Upper lobe of left lung (tissue), 6 donors: ENCODE data around the gene ZBTB16. TPM values are rescaled to one million over a fixed set of nuclear protein-coding genes. Genes with fewer than 3 reads are reported as not detected.

ENCODE experiments used
- ATAC-seq, 2 donors: fragments of 200-7000 bp; cut with Tn5 transposase; one replicate each; pipeline ENCODE4 v1.9.1; 2022; ENCODE audit warnings: mild to moderate bottlenecking in 2 of 2, moderate library complexity in 2 of 2; ENCODE audit not compliant: low FRiP score in 2 of 2
- DNase-seq, 2 donors: peaks; one replicate each; pipeline ENCODE4 v3.0.0-alpha.2; 2019 to 2020
- H3K27ac ChIP-seq, 4 donors: fragments of 200-600 bp; sonication (generic); one replicate each; pipeline ENCODE4 v1.5.1; 2016 to 2019
- H3K27me3 ChIP-seq, 4 donors: fragments of 200-600 bp; sonication (generic); one replicate each; pipeline ENCODE4 v1.5.1; 2017 to 2019
- H3K36me3 ChIP-seq, 4 donors: fragments of 200-600 bp; sonication (generic); one replicate each; pipeline ENCODE4 v1.5.1; 2016 to 2019
- H3K4me1 ChIP-seq, 4 donors: fragments of 200-600 bp; sonication (generic); one replicate each; pipeline ENCODE4 v1.5.1; 2018 to 2019
- H3K4me3 ChIP-seq, 4 donors: fragments of 200-600 bp; sonication (generic); one replicate each; pipeline ENCODE4 v1.5.1; 2017 to 2019; ENCODE audit warnings: mild to moderate bottlenecking in 2 of 4, moderate library complexity in 1 of 4
- H3K9me3 ChIP-seq, 4 donors: fragments of 200-600 bp; sonication (generic); one replicate each; pipeline ENCODE4 v1.5.1; 2018 to 2019
- EP300 ChIP-seq, 4 donors: sonication (generic); formaldehyde crosslinking; IDR thresholded peaks; one replicate each; pipeline ENCODE4 v1.5.1; 2017; ENCODE audit warnings: antibody characterized with exemption in 4 of 4, control low read depth in 2 of 4
- POLR2A ChIP-seq, 4 donors: fragments of 450-650 bp; IDR thresholded peaks; one replicate each; pipeline ENCODE4 v1.5.1; 2016 to 2017; ENCODE audit warnings: antibody characterized with exemption in 4 of 4, mild to moderate bottlenecking in 2 of 4
- POLR2AphosphoS5 ChIP-seq, 2 donors: sonication (generic); formaldehyde crosslinking; IDR thresholded peaks; one replicate each; pipeline ENCODE4 v1.5.1; 2017; ENCODE audit warnings: antibody characterized with exemption in 2 of 2
- WGBS, 2 donors: methylation state at CpG; one replicate each; pipeline ENCODE4 v1.1.5; 2017 to 2018; 5-methylcytosine and 5-hydroxymethylcytosine counted together
- total RNA-seq, 6 donors: library from RNA; depleted of rRNA in 4 of 6; stranded (reverse); fragments of >200 nt in 4 of 6; gene quantifications; one replicate each; pipeline versions ENCODE4 v1.1.0 to v1.2.1, GENCODE V29; 2016 to 2021
- TF ChIP-seq, protein P1 (sequence below), 6 experiments: fragments of 450-650 bp in 4 of 6; fragments of 200-600 bp in 2 of 6; sonication (generic) in 2 of 6; IDR thresholded peaks; one replicate each; pipeline ENCODE4 v1.5.1; 2016 to 2019; ENCODE audit warnings: antibody characterized with exemption in 6 of 6
- donor health status: DM: no; HTN: no; CAD: no; lungs with moderate emphysema.
- donor health status: DM: no; HTN: yes; CAD: no; lungs with severe emphysema.

Gene ZBTB16
- total RNA-seq, 6 donors from 2014 or later: 110 to 584 (median 179) TPM

DNA sequence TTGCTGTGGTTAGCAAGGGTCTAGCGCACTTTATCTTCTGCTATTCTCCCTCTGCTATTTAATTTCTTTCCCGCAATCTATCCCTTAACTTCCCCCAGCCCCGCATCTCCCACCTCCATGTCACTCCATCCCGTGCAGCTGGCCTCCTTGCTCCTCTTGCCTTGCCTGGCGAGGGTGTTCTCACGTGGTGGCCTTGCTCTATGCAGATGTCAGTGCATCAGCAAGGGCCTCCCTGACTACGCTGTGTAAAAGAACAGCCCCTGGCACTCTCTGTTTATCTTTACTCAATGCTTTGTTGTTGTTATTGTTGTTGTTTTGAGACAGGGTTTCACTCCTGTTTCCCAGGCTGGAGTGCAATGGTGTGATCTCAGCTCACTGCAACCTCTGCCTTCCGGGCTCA, 122.2 kb downstream of the ZBTB16 start:
- DNase-seq: no peak
- H3K4me3 ChIP-seq: no peak overlapping the region
- WGBS, 2 donors: 89 to 93% methylated on average over 8 of the region's 8 CpGs
- peak overlapping the region; percentile 91 to 99 (median 96) for H3K27ac ChIP-seq
- peaks cover 72 to 94% (median 80%) of the 10 kb centered on the region in 4 donors for H3K4me1 ChIP-seq
- no peaks in the 10 kb centered on the region for H3K27me3 ChIP-seq
- H3K9me3 ChIP-seq: no peaks in the 10 kb centered on the region
- no peak for TF ChIP-seq POLR2AphosphoS5 (IDR thresholded peaks at IDR 0.05)
- no peak for TF ChIP-seq POLR2A (IDR thresholded peaks at IDR 0.05)
- TF ChIP-seq, protein P1, sequence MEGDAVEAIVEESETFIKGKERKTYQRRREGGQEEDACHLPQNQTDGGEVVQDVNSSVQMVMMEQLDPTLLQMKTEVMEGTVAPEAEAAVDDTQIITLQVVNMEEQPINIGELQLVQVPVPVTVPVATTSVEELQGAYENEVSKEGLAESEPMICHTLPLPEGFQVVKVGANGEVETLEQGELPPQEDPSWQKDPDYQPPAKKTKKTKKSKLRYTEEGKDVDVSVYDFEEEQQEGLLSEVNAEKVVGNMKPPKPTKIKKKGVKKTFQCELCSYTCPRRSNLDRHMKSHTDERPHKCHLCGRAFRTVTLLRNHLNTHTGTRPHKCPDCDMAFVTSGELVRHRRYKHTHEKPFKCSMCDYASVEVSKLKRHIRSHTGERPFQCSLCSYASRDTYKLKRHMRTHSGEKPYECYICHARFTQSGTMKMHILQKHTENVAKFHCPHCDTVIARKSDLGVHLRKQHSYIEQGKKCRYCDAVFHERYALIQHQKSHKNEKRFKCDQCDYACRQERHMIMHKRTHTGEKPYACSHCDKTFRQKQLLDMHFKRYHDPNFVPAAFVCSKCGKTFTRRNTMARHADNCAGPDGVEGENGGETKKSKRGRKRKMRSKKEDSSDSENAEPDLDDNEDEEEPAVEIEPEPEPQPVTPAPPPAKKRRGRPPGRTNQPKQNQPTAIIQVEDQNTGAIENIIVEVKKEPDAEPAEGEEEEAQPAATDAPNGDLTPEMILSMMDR (IDR thresholded peaks at IDR 0.05): no peak
- no peak for TF ChIP-seq EP300 (IDR thresholded peaks at IDR 0.05)
- no peak for ATAC-seq
- peaks cover 2 to 36% (median 8%) of the 10 kb centered on the region in 4 donors for H3K36me3 ChIP-seq

DNA sequence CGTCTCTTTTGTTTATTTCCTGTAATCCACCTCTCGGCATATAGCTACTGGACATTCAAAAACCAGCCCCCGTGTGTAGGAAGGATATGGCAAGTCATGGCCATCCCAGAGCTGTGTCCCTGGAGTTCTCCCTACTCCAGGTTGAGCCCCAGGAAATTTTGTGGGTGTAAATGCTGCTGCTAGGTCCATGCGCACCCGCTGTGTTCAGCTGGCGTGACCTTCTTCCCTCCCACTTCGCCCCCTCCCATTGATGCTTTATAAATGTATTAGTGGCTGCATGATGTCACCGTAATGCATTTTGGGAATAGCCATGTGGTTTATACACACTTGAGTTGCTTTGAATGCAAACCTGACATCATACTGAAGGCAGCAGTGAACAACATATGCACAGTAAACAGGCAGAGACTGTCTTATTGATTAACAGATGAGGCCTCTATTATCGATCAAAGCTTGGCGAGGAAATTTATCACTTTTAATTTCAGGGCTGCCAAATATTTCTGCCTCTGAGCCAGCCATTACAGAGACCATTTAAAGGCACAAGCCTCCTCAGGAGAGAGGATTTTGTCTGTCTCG, 123.0 kb downstream of the ZBTB16 start:
- Histone ChIP-seq H3K9me3 (no peaks in the 10 kb centered on the region), H3K4me1 (peaks cover 64 to 94% (median 76%) of the 10 kb centered on the region in 4 donors), H3K27ac (peak overlapping the region; percentile 91 to 99 (median 96)), H3K36me3 (peaks cover 7 to 44% (median 15%) of the 10 kb centered on the region in 4 donors), H3K4me3 (no peak overlapping the region), H3K27me3 (no peaks in the 10 kb centered on the region)
- TF ChIP-seq EP300 (IDR thresholded peaks at IDR 0.05): no peak
- TF ChIP-seq POLR2A (IDR thresholded peaks at IDR 0.05): no peak
- TF ChIP-seq POLR2AphosphoS5 (IDR thresholded peaks at IDR 0.05): no peak
- TF ChIP-seq, protein P1 (IDR thresholded peaks at IDR 0.05): no peak
- no peak for DNase-seq
- 84 to 91% methylated on average over 11 of the region's 11 CpGs for WGBS, 2 donors
- ATAC-seq: no peak

GRCh38 chr11:114183044-114183511, 123.6 kb downstream of the ZBTB16 start:
- ATAC-seq (no peak), DNase-seq (peak; percentile 8 to 65)
- H3K9me3 ChIP-seq: no peaks in the 10 kb centered on the region
- peaks cover 8 to 49% (median 20%) of the 10 kb centered on the region in 4 donors for H3K36me3 ChIP-seq
- H3K4me1 ChIP-seq: peaks cover 58 to 90% (median 71%) of the 10 kb centered on the region in 4 donors
- H3K27ac ChIP-seq: peak overlapping the region; percentile 41 to 99 (median 96)
- no peak overlapping the region for H3K4me3 ChIP-seq
- 51 to 66% methylated on average over 14 to 15 of the region's 15 CpGs for WGBS, 2 donors
- no peaks in the 10 kb centered on the region for H3K27me3 ChIP-seq
- TF ChIP-seq POLR2A (IDR thresholded peaks at IDR 0.05) (peak in 1 of 4 donors; percentile 35), POLR2AphosphoS5 (IDR thresholded peaks at IDR 0.05) (peak in 1 of 2 donors; percentile 59), EP300 (IDR thresholded peaks at IDR 0.05) (no peak)
- TF ChIP-seq, protein P1 (IDR thresholded peaks at IDR 0.05): no peak

GRCh38 chr11:114185436-114185835, 125.9 kb downstream of the ZBTB16 start:
- TF ChIP-seq, protein P1 (IDR thresholded peaks at IDR 0.05): no peak
- TF ChIP-seq EP300 (IDR thresholded peaks at IDR 0.05) (no peak), POLR2A (IDR thresholded peaks at IDR 0.05) (no peak), POLR2AphosphoS5 (IDR thresholded peaks at IDR 0.05) (no peak)
- Histone ChIP-seq H3K27me3 (no peaks in the 10 kb centered on the region), H3K4me3 (no peak overlapping the region), H3K36me3 (peaks cover 10 to 73% (median 31%) of the 10 kb centered on the region in 4 donors), H3K27ac (peak overlapping the region in 3 of 4 donors; percentile 42 to 97 (median 95)), H3K4me1 (peaks cover 38 to 69% (median 53%) of the 10 kb centered on the region in 4 donors), H3K9me3 (no peaks in the 10 kb centered on the region)
- no peak for ATAC-seq
- WGBS, 2 donors: 90 to 91% methylated on average over 6 of the region's 6 CpGs
- DNase-seq: no peak
